NCI-H1105 (cell line): ENCODE data around the gene GPR39.

Source experiments
- DNase-seq: peaks from one replicate; lab custom pipeline; 2025; lab: John Stamatoyannopoulos, UW

Gene GPR39

GRCh38 chr2:132642415-132642814 lies 225.8 kb downstream of the GPR39 start:
- no peak for DNase-seq

- no peak for DNase-seq
Measured at GRCh38 chr2:132645176-132645575, 228.6 kb downstream of the GPR39 start.

GRCh38 chr2:132645722-132646539 lies 229.3 kb downstream of the GPR39 start:
- DNase-seq: no peak

- DNase-seq: no peak
Measured at GRCh38 chr2:132646540-132647108, 230.0 kb downstream of the GPR39 start.

GRCh38 chr2:132651115-132652045 lies 234.8 kb downstream of the GPR39 start:
- no peak for DNase-seq

- no peak for DNase-seq
Measured at GRCh38 chr2:132652474-132652873, 235.9 kb downstream of the GPR39 start.

- DNase-seq: no peak
Measured at GRCh38 chr2:132654335-132654734, 237.7 kb downstream of the GPR39 start.

GRCh38 chr2:132654968-132655367 lies 238.4 kb downstream of the GPR39 start:
- DNase-seq: no peak

- no peak for DNase-seq
Measured at GRCh38 chr2:132656266-132656975, 239.8 kb downstream of the GPR39 start.

- DNase-seq: no peak
Measured at GRCh38 chr2:132659331-132659730, 242.7 kb downstream of the GPR39 start.

GRCh38 chr2:132662732-132663131 lies 246.1 kb downstream of the GPR39 start:
- DNase-seq: no peak

- no peak for DNase-seq
Measured at GRCh38 chr2:132664096-132664495, 247.5 kb downstream of the GPR39 start.

- DNase-seq: no peak
Measured at GRCh38 chr2:132665401-132666140, 249.0 kb downstream of the GPR39 start.

- no peak for DNase-seq
Measured at GRCh38 chr2:132667706-132668105, 251.1 kb downstream of the GPR39 start.

- DNase-seq: peak; percentile 59
Measured at GRCh38 chr2:132668189-132668823, 251.7 kb downstream of the GPR39 start.

- DNase-seq: peak; percentile 43
Measured at GRCh38 chr2:132668987-132669907, 252.6 kb downstream of the GPR39 start.

GRCh38 chr2:132669908-132670495 lies 253.4 kb downstream of the GPR39 start, which contains the start of gene LYPD1:
LYPD1 (minus strand) TSS chr2:132670205; CDS start chr2:132669932, 273 bp downstream.
- peak; percentile 66 for DNase-seq

GRCh38 chr2:132670496-132671150 lies 254.0 kb downstream of the GPR39 start:
- peak; percentile 33 for DNase-seq
